ENCODE measurements around the gene COL13A1. TPM values are rescaled to one million over a fixed set of nuclear protein-coding genes. Genes with fewer than 3 reads are reported as not detected.

COL13A1 gene
- total RNA-seq, 6 experiments from 2014 or later: 33.5 to 46.6 (median 38.1) TPM

DNA sequence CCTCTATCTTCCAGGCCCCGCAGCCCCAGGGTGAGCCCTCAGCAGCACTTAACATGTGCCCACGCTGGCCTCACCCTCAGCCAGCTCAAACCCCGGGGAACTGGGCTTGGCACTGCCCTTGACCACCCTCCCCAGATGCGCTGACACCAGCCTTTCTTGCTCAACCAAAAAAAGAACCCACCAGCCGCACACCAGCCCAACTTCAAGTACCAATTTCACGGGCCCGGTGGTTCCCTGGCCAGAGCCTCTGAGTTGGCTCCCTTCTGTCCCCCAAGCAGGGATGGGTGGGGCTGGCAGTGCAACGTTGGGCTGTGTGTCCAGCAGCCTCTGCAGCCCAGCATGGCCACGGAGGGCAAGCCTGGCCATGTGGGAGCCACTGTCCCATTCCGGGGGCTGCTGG lies 96.3 kb downstream of the COL13A1 start:
- no peak for DNase-seq
- H3K27me3 Mint-ChIP-seq (ENCODE audit: insufficient read depth): no peaks in the 10 kb centered on the region; the same call in 1 of the 2 replicates
- peaks cover 11% of the 10 kb centered on the region; the same call in 1 of the 2 replicates for H3K36me3 Mint-ChIP-seq (ENCODE audit: low read depth)
- H3K4me3 Mint-ChIP-seq: no peak overlapping the region
- H3K27ac Mint-ChIP-seq: no peak overlapping the region
- H3K9me3 Mint-ChIP-seq: no peaks in the 10 kb centered on the region
- TF ChIP-seq, protein P1, sequence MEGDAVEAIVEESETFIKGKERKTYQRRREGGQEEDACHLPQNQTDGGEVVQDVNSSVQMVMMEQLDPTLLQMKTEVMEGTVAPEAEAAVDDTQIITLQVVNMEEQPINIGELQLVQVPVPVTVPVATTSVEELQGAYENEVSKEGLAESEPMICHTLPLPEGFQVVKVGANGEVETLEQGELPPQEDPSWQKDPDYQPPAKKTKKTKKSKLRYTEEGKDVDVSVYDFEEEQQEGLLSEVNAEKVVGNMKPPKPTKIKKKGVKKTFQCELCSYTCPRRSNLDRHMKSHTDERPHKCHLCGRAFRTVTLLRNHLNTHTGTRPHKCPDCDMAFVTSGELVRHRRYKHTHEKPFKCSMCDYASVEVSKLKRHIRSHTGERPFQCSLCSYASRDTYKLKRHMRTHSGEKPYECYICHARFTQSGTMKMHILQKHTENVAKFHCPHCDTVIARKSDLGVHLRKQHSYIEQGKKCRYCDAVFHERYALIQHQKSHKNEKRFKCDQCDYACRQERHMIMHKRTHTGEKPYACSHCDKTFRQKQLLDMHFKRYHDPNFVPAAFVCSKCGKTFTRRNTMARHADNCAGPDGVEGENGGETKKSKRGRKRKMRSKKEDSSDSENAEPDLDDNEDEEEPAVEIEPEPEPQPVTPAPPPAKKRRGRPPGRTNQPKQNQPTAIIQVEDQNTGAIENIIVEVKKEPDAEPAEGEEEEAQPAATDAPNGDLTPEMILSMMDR (IDR thresholded peaks at IDR 0.05): no peak
- H3K4me1 Mint-ChIP-seq (ENCODE audit: low read depth): peaks cover 21% of the 10 kb centered on the region; the same call in 1 of the 2 replicates

DNA sequence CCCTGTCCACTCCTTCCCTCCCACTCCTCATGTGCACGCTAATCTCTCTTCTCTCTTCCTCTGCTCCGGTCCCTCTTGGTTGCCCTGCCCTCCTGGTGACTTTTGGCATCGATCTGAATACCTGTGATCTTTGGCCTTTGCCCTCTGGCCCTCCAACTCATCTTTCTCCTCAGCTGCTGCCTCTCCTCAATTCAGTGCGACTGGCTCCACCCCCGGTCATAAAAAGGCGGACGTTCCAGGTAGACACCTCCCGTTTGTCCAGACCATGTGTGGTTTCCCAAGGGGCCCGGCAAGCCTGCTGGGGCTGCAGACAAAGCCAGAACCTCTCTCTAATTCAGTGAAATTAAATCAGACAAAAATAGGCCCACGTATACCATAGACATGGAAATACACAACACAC lies 96.8 kb downstream of the COL13A1 start:
- Mint-ChIP-seq H3K27me3 (ENCODE audit: insufficient read depth) (no peaks in the 10 kb centered on the region; the same call in 1 of the 2 replicates), H3K4me3 (no peak overlapping the region), H3K27ac (no peak overlapping the region), H3K36me3 (ENCODE audit: low read depth) (peaks cover 11% of the 10 kb centered on the region; the same call in 1 of the 2 replicates), H3K9me3 (no peaks in the 10 kb centered on the region), H3K4me1 (ENCODE audit: low read depth) (peaks cover 21% of the 10 kb centered on the region; the same call in 1 of the 2 replicates)
- TF ChIP-seq, protein P1 (IDR thresholded peaks at IDR 0.05): no peak
- DNase-seq: no peak

DNA sequence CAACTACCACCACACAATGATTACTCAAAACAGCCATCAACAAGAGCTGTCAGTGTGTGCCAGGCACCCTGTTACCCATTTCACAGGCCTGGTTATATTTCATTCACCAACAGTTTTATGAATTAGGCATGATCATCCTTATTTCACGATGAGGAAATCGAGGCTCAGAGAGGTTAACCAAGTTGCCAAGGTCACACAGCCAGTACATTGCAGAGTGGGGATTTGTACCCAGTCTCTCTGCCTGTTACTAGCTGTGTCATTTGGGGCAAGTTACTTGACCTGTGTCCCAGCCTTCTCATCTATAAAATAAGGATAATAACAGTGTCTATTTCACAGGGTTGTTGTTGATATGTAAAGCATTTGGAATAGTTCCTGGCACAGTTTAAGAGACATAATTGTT lies 97.2 kb downstream of the COL13A1 start:
- no peak overlapping the region for H3K27ac Mint-ChIP-seq
- DNase-seq: no peak
- no peak overlapping the region for H3K4me3 Mint-ChIP-seq
- no peaks in the 10 kb centered on the region for H3K9me3 Mint-ChIP-seq
- H3K36me3 Mint-ChIP-seq (ENCODE audit: low read depth): peaks cover 11% of the 10 kb centered on the region; the same call in 1 of the 2 replicates
- H3K27me3 Mint-ChIP-seq (ENCODE audit: insufficient read depth): no peaks in the 10 kb centered on the region; the same call in 1 of the 2 replicates
- peaks cover 21% of the 10 kb centered on the region; the same call in 1 of the 2 replicates for H3K4me1 Mint-ChIP-seq (ENCODE audit: low read depth)
- TF ChIP-seq, protein P1 (IDR thresholded peaks at IDR 0.05): no peak

DNA sequence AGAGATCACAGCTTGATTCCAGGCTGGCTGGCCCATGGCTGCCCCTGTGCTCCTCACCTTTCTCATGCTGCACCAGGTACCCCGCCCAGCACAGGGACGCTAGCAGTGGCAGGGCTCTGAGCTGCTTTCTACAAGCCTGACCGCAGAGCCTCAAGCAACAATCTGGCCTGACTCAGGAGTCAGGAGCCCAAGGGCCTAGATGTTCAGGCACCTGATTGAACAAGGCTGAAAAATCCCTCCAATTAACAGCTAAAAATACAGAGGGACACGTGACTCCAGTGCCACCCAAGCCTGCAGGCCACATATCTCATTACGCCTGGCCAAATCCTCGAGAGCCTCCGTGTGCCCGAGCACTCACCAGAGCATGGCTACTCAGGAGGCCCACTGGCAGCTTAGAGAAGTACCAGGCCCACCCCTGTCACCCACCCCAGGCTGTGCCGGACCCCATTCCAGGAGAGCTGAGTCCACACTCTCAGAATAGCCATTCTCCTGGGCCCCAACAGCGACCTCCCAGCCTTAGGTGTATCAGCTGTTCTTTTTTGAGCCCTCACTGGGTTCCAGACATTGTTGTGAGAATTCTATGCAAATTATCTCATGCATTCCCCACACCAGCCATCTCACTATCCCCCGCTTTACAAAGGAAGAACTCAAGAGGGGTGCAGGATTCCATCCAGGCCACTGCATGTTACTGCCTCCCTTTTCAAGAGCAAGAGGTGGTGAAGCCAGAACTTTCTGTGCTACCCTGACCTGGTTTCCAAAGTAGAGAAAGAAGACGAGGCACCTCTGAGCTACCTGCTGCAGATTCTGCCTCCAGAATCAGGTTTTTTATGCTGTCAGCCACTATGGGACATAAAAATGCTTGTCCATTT lies 98.3 kb downstream of the COL13A1 start:
- TF ChIP-seq, protein P1 (IDR thresholded peaks at IDR 0.05): no peak
- no peaks in the 10 kb centered on the region; the same call in 1 of the 2 replicates for H3K27me3 Mint-ChIP-seq (ENCODE audit: insufficient read depth)
- H3K36me3 Mint-ChIP-seq (ENCODE audit: low read depth): peaks cover 11% of the 10 kb centered on the region; the same call in 1 of the 2 replicates
- no peak overlapping the region for H3K4me3 Mint-ChIP-seq
- H3K27ac Mint-ChIP-seq: no peak overlapping the region
- peaks cover 21% of the 10 kb centered on the region; the same call in 1 of the 2 replicates for H3K4me1 Mint-ChIP-seq (ENCODE audit: low read depth)
- no peak for DNase-seq
- no peaks in the 10 kb centered on the region for H3K9me3 Mint-ChIP-seq

DNA sequence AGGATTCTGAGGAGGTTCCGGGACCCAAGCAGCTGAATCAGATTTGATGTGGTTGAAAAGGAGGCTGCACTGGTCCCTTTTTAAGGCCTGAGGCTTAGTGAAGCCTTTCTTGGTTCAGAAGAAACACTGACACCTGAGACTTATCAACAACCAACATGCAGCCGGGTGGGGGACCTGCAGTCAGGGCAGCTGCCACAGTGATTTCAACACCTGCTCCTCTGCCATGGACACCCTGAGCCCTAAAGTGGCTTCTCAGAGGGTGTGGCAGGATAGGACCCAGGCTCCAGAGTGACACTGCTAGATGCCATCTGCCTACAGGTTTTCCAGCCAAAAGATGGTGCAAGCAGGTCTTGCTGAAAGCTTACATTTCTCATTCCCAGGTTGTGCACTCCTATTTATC lies 99.3 kb downstream of the COL13A1 start:
- H3K4me1 Mint-ChIP-seq (ENCODE audit: low read depth): peaks cover 14% of the 10 kb centered on the region; the same call in 1 of the 2 replicates
- peaks cover 14% of the 10 kb centered on the region for H3K36me3 Mint-ChIP-seq (ENCODE audit: low read depth)
- TF ChIP-seq, protein P1 (IDR thresholded peaks at IDR 0.05): no peak
- no peaks in the 10 kb centered on the region; the same call in 1 of the 2 replicates for H3K27me3 Mint-ChIP-seq (ENCODE audit: insufficient read depth)
- DNase-seq: no peak
- no peak overlapping the region for H3K4me3 Mint-ChIP-seq
- no peak overlapping the region for H3K27ac Mint-ChIP-seq
- H3K9me3 Mint-ChIP-seq: no peaks in the 10 kb centered on the region
